ENCODE measurements around the gene SFPQ.

The SFPQ gene

DNA sequence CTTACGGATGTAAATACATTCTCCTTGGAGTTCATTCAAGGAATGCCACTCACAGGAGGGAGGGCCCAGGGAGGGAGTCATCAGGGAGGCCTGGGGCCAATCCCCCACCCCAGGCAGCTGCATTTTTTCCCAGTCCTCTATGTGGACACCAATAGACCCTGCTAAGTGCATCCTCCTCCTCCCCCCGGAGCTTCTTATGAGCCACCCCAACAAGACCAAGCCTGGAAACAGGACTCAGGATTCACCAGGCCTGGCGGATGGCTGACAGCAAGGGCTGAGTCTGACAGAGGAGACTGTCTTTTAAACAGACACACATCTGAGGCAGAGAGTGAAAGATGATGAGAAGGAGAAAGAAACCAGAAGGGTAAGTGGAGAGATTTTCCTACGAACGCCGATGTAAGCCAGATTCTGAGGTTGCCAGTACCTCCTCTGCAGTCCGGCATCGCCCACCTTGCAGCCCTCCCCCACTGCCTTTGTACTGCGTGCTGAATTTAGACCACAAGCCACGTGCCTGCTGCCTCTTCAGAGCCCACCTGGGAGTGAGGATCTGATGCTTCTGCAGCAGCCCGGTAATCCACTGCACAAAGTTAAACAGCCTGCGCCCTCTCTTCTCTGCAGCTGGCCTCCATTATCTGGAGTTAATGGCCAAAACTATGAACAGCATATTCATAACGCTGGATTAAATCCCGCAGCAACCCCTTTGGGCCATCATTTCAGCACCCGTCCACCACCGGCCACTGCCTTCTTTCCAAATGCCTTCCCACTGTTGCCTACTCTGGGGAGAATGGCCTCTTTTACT lies 17.6 kb upstream of the SFPQ start:
- no peaks in the 10 kb centered on the region for H3K4me1 ChIP-seq (ENCODE audit: control insufficient read depth, low read depth, low read length)
- H4K8ac ChIP-seq (ENCODE audit: low read depth, low read length) = no peak overlapping the region
- no peak overlapping the region for H3K27ac ChIP-seq (ENCODE audit: low read depth, low read length)
- no peak overlapping the region for H2AK5ac ChIP-seq (ENCODE audit: low read length)
- no peak overlapping the region for H2BK15ac ChIP-seq (replicated peaks; ENCODE audit: low read depth)
- DNase-seq = peak; percentile 62
- H3K36me3 ChIP-seq (ENCODE audit: control insufficient read depth, insufficient read depth, low read length) = no peaks in the 10 kb centered on the region
- no peak overlapping the region for H2BK5ac ChIP-seq (ENCODE audit: low read length)
- no peaks in the 10 kb centered on the region for H3K79me2 ChIP-seq (ENCODE audit: control insufficient read depth, insufficient read depth, low read length)
- WGBS (ENCODE audit: extremely low coverage, insufficient coverage, low lambda C conversion rate) = no CpG with 5 or more reads among the region's 16 CpGs
- no peaks in the 10 kb centered on the region for H3K27me3 ChIP-seq (ENCODE audit: insufficient read depth, low read length, poor library complexity)
- no peak overlapping the region for H3K23ac ChIP-seq (ENCODE audit: low read length)
- H2BK120ac ChIP-seq (ENCODE audit: low read depth, low read length) = no peak overlapping the region
- H3K18ac ChIP-seq (ENCODE audit: low read length) = no peak overlapping the region
- H3K9ac ChIP-seq (ENCODE audit: low read length) = no peak overlapping the region
- H4K5ac ChIP-seq (ENCODE audit: low read length) = no peak overlapping the region
- H3K79me1 ChIP-seq (ENCODE audit: low read length) = no peaks in the 10 kb centered on the region
- no peak overlapping the region for H3K56ac ChIP-seq (ENCODE audit: low read length)
- no peak overlapping the region for H3K4me2 ChIP-seq (ENCODE audit: low read length)
- no peak overlapping the region for H3K4me3 ChIP-seq (ENCODE audit: low read length)
- H3K4ac ChIP-seq (ENCODE audit: low read depth, low read length) = no peak overlapping the region

- no CpG with 5 or more reads among the region's 1 CpG for WGBS (ENCODE audit: extremely low coverage, insufficient coverage, low lambda C conversion rate)
- H2AK5ac ChIP-seq (ENCODE audit: low read length) = no peak overlapping the region
- H3K4me1 ChIP-seq (ENCODE audit: control insufficient read depth, low read depth, low read length) = no peaks in the 10 kb centered on the region
- no peak overlapping the region for H4K8ac ChIP-seq (ENCODE audit: low read depth, low read length)
- no peak overlapping the region for H3K4me3 ChIP-seq (ENCODE audit: low read length)
- H3K4ac ChIP-seq (ENCODE audit: low read depth, low read length) = no peak overlapping the region
- H3K27me3 ChIP-seq (ENCODE audit: insufficient read depth, low read length, poor library complexity) = no peaks in the 10 kb centered on the region
- no peak for DNase-seq
- H3K36me3 ChIP-seq (ENCODE audit: control insufficient read depth, insufficient read depth, low read length) = no peaks in the 10 kb centered on the region
- no peaks in the 10 kb centered on the region for H3K79me2 ChIP-seq (ENCODE audit: control insufficient read depth, insufficient read depth, low read length)
- no peak overlapping the region for H3K9ac ChIP-seq (ENCODE audit: low read length)
- H3K4me2 ChIP-seq (ENCODE audit: low read length) = no peak overlapping the region
- H4K5ac ChIP-seq (ENCODE audit: low read length) = no peak overlapping the region
- no peaks in the 10 kb centered on the region for H3K79me1 ChIP-seq (ENCODE audit: low read length)
- H2BK15ac ChIP-seq (replicated peaks; ENCODE audit: low read depth) = no peak overlapping the region
- H2BK5ac ChIP-seq (ENCODE audit: low read length) = no peak overlapping the region
- no peak overlapping the region for H3K18ac ChIP-seq (ENCODE audit: low read length)
- H3K56ac ChIP-seq (ENCODE audit: low read length) = no peak overlapping the region
- no peak overlapping the region for H3K23ac ChIP-seq (ENCODE audit: low read length)
- H3K27ac ChIP-seq (ENCODE audit: low read depth, low read length) = no peak overlapping the region
- H2BK120ac ChIP-seq (ENCODE audit: low read depth, low read length) = no peak overlapping the region
Observed at GRCh38 chr1:35203295-35203694, 10.3 kb upstream of the SFPQ start.

DNA sequence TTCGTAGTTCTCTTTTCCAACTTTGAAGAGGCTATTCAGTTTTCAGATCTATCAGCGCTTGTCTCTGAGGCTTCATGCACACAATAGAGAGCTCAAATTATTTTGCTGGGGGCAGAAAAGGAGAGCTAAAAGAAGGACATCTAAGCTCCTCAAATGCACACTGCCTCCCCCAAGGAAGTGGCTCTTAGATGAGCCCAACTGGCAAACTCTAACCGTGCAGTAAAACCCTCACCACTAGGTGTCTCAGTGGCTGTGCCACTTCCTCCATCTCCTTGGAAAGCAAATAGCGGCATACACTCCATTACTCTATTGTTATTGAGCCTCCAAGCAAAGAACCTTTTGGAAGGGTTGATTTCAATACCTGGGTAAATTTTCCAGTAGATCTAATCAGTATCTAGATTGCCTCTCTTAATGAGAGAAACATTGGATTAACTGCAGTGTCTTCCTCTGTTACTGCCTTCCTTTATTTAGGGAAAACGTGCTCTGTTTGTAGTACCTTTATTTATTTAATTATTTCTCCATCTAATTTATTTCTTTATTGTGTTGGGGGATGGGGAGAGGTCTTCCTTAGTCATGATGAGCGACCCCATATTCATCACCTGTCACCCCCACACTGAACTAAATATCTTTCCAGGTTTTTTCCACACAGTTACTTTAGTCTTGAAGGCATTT lies 9.2 kb upstream of the SFPQ start:
- Histone ChIP-seq H3K79me1 (ENCODE audit: low read length) (no peaks in the 10 kb centered on the region), H3K18ac (ENCODE audit: low read length) (no peak overlapping the region), H2BK120ac (ENCODE audit: low read depth, low read length) (no peak overlapping the region), H3K4me2 (ENCODE audit: low read length) (no peak overlapping the region), H2AK5ac (ENCODE audit: low read length) (no peak overlapping the region), H3K27me3 (ENCODE audit: insufficient read depth, low read length, poor library complexity) (no peaks in the 10 kb centered on the region), H3K4ac (ENCODE audit: low read depth, low read length) (no peak overlapping the region), H3K9ac (ENCODE audit: low read length) (no peak overlapping the region), H3K23ac (ENCODE audit: low read length) (no peak overlapping the region), H2BK5ac (ENCODE audit: low read length) (no peak overlapping the region), H2BK15ac (replicated peaks; ENCODE audit: low read depth) (no peak overlapping the region), H3K27ac (ENCODE audit: low read depth, low read length) (no peak overlapping the region), H4K8ac (ENCODE audit: low read depth, low read length) (no peak overlapping the region), H3K4me3 (ENCODE audit: low read length) (no peak overlapping the region), H3K4me1 (ENCODE audit: control insufficient read depth, low read depth, low read length) (no peaks in the 10 kb centered on the region), H4K5ac (ENCODE audit: low read length) (no peak overlapping the region), H3K79me2 (ENCODE audit: control insufficient read depth, insufficient read depth, low read length) (no peaks in the 10 kb centered on the region), H3K36me3 (ENCODE audit: control insufficient read depth, insufficient read depth, low read length) (no peaks in the 10 kb centered on the region), H3K56ac (ENCODE audit: low read length) (no peak overlapping the region)
- WGBS (ENCODE audit: extremely low coverage, insufficient coverage, low lambda C conversion rate) = no CpG with 5 or more reads among the region's 6 CpGs
- peak; percentile 90 for DNase-seq

DNA sequence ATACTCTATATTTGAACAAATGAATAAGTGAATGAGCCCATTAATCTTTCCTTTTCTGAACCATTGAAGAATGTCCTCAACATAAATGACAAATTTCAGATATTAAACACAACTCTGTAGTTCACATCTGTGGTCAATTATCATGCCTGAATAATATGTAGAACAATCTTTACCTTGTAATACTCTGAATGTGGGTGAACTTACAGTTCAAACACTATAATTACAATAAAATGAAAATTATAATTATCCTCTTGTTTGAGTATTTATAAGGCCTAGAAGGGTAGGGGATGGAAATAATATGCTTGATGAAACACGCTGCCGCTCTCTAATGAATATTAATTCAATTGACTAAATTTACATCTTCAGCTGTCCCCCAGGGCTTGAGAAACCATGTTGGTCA lies 8.7 kb upstream of the SFPQ start:
- Histone ChIP-seq H4K8ac (ENCODE audit: low read depth, low read length) (no peak overlapping the region), H3K27me3 (ENCODE audit: insufficient read depth, low read length, poor library complexity) (no peaks in the 10 kb centered on the region), H2BK5ac (ENCODE audit: low read length) (no peak overlapping the region), H3K4me3 (ENCODE audit: low read length) (no peak overlapping the region), H3K23ac (ENCODE audit: low read length) (no peak overlapping the region), H2BK15ac (replicated peaks; ENCODE audit: low read depth) (no peak overlapping the region), H3K9ac (ENCODE audit: low read length) (no peak overlapping the region), H3K18ac (ENCODE audit: low read length) (no peak overlapping the region), H2BK120ac (ENCODE audit: low read depth, low read length) (no peak overlapping the region), H3K4ac (ENCODE audit: low read depth, low read length) (no peak overlapping the region), H3K56ac (ENCODE audit: low read length) (no peak overlapping the region), H2AK5ac (ENCODE audit: low read length) (no peak overlapping the region), H3K4me1 (ENCODE audit: control insufficient read depth, low read depth, low read length) (no peaks in the 10 kb centered on the region), H3K4me2 (ENCODE audit: low read length) (no peak overlapping the region), H3K79me2 (ENCODE audit: control insufficient read depth, insufficient read depth, low read length) (no peaks in the 10 kb centered on the region), H3K79me1 (ENCODE audit: low read length) (no peaks in the 10 kb centered on the region), H3K27ac (ENCODE audit: low read depth, low read length) (no peak overlapping the region), H3K36me3 (ENCODE audit: control insufficient read depth, insufficient read depth, low read length) (no peaks in the 10 kb centered on the region), H4K5ac (ENCODE audit: low read length) (no peak overlapping the region)
- DNase-seq = no peak
- WGBS (ENCODE audit: extremely low coverage, insufficient coverage, low lambda C conversion rate) = no CpG with 5 or more reads among the region's 2 CpGs

DNA sequence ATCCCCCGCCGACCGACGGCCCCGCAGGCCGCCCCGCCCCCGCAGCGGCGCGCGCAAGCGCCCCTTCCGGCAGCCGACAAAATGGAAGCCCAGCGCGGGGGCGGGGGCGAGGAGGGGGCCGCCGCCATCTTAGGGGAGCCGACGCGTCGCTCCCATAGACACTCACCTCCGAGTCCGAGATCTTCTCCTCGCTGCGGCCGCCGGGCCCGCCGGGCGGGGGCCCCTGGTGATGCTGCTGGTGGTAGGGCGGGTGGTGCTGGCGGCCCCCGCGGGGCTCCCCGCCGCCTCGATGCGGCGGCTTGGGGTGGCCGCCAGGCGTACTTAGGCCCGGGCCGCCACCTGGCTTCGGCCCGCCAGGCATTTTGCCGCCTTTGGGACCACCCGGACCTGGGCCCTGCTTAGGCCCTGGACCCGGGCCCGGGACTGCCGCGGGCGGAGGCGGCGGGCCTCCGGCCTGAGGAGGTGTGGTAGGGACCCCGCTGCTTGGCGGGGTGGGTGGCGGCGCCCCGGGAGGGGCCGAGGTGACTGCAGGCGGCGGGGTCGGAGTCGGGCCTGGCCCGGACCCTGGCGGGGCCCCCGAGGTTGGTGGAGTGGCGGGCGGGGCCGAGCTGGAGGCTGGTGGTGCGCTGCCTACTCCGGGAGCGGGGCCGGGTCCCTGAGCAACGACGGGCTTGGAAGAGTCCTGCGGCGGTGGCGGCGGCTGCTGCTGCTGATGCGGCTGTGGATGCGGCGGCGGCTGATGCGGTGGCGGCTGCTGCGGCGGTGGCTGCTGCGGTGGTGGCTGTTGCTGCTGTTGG lies 691 bp downstream of the SFPQ start:
- no CpG with 5 or more reads among the region's 94 CpGs for WGBS (ENCODE audit: extremely low coverage, insufficient coverage, low lambda C conversion rate)
- peak; percentile 88 for DNase-seq

More for the DNA sequence above, 691 bp downstream of the SFPQ start:
- Histone ChIP-seq H3K36me3 (ENCODE audit: control insufficient read depth, insufficient read depth, low read length) (peaks cover 18% of the 10 kb centered on the region), H2AK5ac (ENCODE audit: low read length) (no peak overlapping the region), H3K18ac (ENCODE audit: low read length) (peak overlapping the region; percentile 94), H2BK15ac (replicated peaks; ENCODE audit: low read depth) (no peak overlapping the region), H3K4me3 (ENCODE audit: low read length) (peak overlapping the region; percentile 100), H3K4ac (ENCODE audit: low read depth, low read length) (peak overlapping the region; percentile 98), H4K8ac (ENCODE audit: low read depth, low read length) (peak overlapping the region; percentile 100), H3K9ac (ENCODE audit: low read length) (peak overlapping the region; percentile 99), H3K4me1 (ENCODE audit: control insufficient read depth, low read depth, low read length) (no peaks in the 10 kb centered on the region), H2BK120ac (ENCODE audit: low read depth, low read length) (peak overlapping the region; percentile 93), H3K79me2 (ENCODE audit: control insufficient read depth, insufficient read depth, low read length) (peaks cover 56% of the 10 kb centered on the region), H4K5ac (ENCODE audit: low read length) (no peak overlapping the region), H3K56ac (ENCODE audit: low read length) (peak overlapping the region; percentile 99), H2BK5ac (ENCODE audit: low read length) (no peak overlapping the region), H3K79me1 (ENCODE audit: low read length) (no peaks in the 10 kb centered on the region), H3K27me3 (ENCODE audit: insufficient read depth, low read length, poor library complexity) (no peaks in the 10 kb centered on the region), H3K27ac (ENCODE audit: low read depth, low read length) (peak overlapping the region; percentile 88), H3K4me2 (ENCODE audit: low read length) (no peak overlapping the region), H3K23ac (ENCODE audit: low read length) (peak overlapping the region; percentile 100)
